ENCODE data around the gene MET. TPM values are rescaled to one million over a fixed set of nuclear protein-coding genes. Genes with fewer than 3 reads are reported as not detected.

Gene MET
- total RNA-seq, 1 donor from 2014 or later = 23.6 TPM

DNA sequence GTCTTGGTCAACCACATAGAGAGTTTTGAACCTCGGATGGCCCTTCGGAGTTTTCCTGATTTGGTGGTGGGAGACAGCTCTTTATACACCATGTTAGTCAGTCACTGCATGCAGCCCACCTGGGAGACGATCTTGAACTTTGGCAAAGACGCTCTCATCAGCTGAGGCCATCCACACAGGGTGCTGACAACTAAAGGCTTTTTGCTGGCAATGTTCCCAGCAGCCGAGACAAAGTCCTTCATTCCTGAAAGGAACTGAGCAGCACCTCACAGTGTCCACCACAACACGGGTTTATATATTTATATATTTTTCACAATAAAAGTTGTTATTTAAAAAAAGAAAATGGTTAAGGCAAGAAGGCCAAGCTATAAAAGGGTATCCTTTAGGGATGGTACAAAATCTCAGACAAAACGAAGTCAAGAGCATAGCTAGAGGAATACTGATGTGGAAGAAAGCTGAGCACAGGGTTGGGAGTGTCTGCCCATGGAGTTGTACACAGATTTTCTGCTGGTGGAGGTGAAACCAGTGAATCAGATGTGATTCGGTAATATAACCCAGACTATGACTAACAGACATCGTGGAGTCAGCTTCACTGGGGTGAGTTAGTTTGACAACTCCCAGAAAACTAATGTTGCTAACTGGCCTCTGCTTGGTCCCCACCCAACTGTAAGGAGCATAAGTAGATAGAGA is 163.0 kb downstream of the MET start:
- TF ChIP-seq, protein P1, sequence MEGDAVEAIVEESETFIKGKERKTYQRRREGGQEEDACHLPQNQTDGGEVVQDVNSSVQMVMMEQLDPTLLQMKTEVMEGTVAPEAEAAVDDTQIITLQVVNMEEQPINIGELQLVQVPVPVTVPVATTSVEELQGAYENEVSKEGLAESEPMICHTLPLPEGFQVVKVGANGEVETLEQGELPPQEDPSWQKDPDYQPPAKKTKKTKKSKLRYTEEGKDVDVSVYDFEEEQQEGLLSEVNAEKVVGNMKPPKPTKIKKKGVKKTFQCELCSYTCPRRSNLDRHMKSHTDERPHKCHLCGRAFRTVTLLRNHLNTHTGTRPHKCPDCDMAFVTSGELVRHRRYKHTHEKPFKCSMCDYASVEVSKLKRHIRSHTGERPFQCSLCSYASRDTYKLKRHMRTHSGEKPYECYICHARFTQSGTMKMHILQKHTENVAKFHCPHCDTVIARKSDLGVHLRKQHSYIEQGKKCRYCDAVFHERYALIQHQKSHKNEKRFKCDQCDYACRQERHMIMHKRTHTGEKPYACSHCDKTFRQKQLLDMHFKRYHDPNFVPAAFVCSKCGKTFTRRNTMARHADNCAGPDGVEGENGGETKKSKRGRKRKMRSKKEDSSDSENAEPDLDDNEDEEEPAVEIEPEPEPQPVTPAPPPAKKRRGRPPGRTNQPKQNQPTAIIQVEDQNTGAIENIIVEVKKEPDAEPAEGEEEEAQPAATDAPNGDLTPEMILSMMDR (IDR thresholded peaks at IDR 0.05) = no peak
- no peaks in the 10 kb centered on the region for H3K36me3 Mint-ChIP-seq (ENCODE audit: low read depth)
- no peak overlapping the region for H3K27ac Mint-ChIP-seq (ENCODE audit: unreplicated experiment)
- H3K4me3 Mint-ChIP-seq (ENCODE audit: unreplicated experiment) = no peak overlapping the region
- H3K27me3 Mint-ChIP-seq (ENCODE audit: low read depth) = no peaks in the 10 kb centered on the region
- H3K9me3 Mint-ChIP-seq (ENCODE audit: low read depth) = no peaks in the 10 kb centered on the region
- no peak for DNase-seq (ENCODE audit: low spot score)
- H3K4me1 Mint-ChIP-seq (ENCODE audit: low read depth) = peaks cover 5% of the 10 kb centered on the region

DNA sequence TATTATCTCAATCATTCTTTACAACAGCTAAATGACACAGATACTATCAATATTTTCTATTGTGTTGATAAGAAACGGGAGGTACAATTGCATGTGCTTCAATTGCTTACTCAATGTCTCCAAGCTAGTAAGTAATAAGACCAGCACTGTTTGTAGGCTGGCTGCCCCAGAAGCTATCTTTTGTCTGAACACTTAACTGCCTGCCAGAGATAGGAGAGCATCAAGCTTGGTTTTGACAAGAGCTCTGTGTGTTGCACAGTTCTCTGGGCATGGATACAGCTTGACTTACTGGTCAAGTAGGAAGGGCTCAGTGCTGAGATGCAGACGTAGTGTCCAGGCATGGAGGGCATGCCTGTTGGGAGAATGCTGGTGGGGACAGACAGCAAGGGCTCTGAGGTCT is 164.1 kb downstream of the MET start:
- TF ChIP-seq, protein P1 (IDR thresholded peaks at IDR 0.05) = no peak
- Mint-ChIP-seq H3K27ac (ENCODE audit: unreplicated experiment) (no peak overlapping the region), H3K27me3 (ENCODE audit: low read depth) (no peaks in the 10 kb centered on the region), H3K4me3 (ENCODE audit: unreplicated experiment) (no peak overlapping the region), H3K4me1 (ENCODE audit: low read depth) (peaks cover 5% of the 10 kb centered on the region), H3K9me3 (ENCODE audit: low read depth) (no peaks in the 10 kb centered on the region), H3K36me3 (ENCODE audit: low read depth) (no peaks in the 10 kb centered on the region)
- DNase-seq (ENCODE audit: low spot score) = no peak

DNA sequence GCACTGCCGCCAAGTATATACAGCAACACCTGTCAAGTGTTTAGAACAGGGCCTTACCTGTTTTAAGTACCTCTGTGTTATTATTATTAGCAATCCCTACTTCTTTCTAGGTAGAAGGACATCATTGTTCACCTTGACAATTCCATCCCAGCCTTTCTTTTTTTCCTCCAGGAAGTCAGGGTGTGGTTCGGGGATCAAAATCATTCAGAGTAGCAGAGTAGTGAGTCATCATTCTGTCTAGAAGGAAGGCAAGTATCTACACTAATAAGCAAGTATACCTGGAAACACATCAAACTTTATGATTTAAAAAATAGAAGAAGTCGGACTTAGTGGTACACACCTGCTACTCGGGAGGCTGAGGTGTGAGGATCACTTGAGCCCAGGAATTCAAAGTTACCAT is 164.9 kb downstream of the MET start:
- DNase-seq (ENCODE audit: low spot score) = no peak
- no peak overlapping the region for H3K27ac Mint-ChIP-seq (ENCODE audit: unreplicated experiment)
- TF ChIP-seq, protein P1 (IDR thresholded peaks at IDR 0.05) = no peak
- no peaks in the 10 kb centered on the region for H3K36me3 Mint-ChIP-seq (ENCODE audit: low read depth)
- H3K4me3 Mint-ChIP-seq (ENCODE audit: unreplicated experiment) = no peak overlapping the region
- no peaks in the 10 kb centered on the region for H3K27me3 Mint-ChIP-seq (ENCODE audit: low read depth)
- no peaks in the 10 kb centered on the region for H3K9me3 Mint-ChIP-seq (ENCODE audit: low read depth)
- H3K4me1 Mint-ChIP-seq (ENCODE audit: low read depth) = peaks cover 5% of the 10 kb centered on the region

DNA sequence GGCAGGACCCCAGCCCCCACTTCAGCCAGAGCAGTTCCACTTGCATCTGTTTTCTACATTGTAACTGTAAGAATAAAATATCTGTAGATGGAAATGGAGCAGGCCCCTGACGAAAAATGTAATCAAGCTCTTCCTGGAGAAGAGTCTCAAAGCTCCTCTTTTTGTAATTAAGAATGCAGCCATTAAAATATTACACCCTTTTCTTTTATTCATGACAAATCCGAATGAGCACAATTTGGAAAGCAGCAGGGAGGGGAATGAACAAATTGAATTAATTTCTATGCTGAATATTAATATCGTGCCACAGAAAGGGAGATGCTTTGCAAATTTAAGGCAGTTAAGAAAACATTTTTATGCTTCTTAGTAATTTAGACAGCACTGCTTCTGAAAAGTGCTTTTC is 165.6 kb downstream of the MET start:
- no peaks in the 10 kb centered on the region for H3K36me3 Mint-ChIP-seq (ENCODE audit: low read depth)
- no peak overlapping the region for H3K27ac Mint-ChIP-seq (ENCODE audit: unreplicated experiment)
- H3K4me1 Mint-ChIP-seq (ENCODE audit: low read depth) = peaks cover 5% of the 10 kb centered on the region
- no peak overlapping the region for H3K4me3 Mint-ChIP-seq (ENCODE audit: unreplicated experiment)
- H3K27me3 Mint-ChIP-seq (ENCODE audit: low read depth) = peaks cover 2% of the 10 kb centered on the region
- TF ChIP-seq, protein P1 (IDR thresholded peaks at IDR 0.05) = no peak
- H3K9me3 Mint-ChIP-seq (ENCODE audit: low read depth) = no peaks in the 10 kb centered on the region
- DNase-seq (ENCODE audit: low spot score) = no peak

DNA sequence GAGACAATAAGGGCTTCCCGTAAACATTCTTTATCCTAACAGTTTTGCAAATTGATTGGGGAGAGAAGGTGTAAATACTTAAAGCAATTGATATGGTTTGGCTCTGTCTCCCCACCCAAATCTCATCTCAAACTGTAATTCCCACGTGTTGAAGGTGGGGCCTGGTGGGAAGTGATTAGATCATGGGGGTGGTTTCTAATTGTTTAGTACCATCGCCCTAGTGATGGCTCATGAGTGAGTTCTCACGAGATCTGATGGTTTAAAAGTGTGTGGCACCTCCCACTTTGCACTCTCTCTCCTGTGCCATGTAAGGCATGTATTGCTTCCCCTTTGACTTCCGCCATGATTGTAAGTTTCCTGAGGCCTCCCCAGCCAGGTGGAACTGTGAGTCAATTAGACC is 168.3 kb downstream of the MET start:
- Mint-ChIP-seq H3K27me3 (ENCODE audit: low read depth) (peaks cover 3% of the 10 kb centered on the region), H3K9me3 (ENCODE audit: low read depth) (no peaks in the 10 kb centered on the region), H3K27ac (ENCODE audit: unreplicated experiment) (no peak overlapping the region), H3K4me1 (ENCODE audit: low read depth) (no peaks in the 10 kb centered on the region), H3K36me3 (ENCODE audit: low read depth) (no peaks in the 10 kb centered on the region), H3K4me3 (ENCODE audit: unreplicated experiment) (no peak overlapping the region)
- TF ChIP-seq, protein P1 (IDR thresholded peaks at IDR 0.05) = no peak
- DNase-seq (ENCODE audit: low spot score) = no peak

Data from chondrocyte (in vitro differentiated cells).